ENCODE measurements around the gene TOB1.

Gene TOB1

DNA sequence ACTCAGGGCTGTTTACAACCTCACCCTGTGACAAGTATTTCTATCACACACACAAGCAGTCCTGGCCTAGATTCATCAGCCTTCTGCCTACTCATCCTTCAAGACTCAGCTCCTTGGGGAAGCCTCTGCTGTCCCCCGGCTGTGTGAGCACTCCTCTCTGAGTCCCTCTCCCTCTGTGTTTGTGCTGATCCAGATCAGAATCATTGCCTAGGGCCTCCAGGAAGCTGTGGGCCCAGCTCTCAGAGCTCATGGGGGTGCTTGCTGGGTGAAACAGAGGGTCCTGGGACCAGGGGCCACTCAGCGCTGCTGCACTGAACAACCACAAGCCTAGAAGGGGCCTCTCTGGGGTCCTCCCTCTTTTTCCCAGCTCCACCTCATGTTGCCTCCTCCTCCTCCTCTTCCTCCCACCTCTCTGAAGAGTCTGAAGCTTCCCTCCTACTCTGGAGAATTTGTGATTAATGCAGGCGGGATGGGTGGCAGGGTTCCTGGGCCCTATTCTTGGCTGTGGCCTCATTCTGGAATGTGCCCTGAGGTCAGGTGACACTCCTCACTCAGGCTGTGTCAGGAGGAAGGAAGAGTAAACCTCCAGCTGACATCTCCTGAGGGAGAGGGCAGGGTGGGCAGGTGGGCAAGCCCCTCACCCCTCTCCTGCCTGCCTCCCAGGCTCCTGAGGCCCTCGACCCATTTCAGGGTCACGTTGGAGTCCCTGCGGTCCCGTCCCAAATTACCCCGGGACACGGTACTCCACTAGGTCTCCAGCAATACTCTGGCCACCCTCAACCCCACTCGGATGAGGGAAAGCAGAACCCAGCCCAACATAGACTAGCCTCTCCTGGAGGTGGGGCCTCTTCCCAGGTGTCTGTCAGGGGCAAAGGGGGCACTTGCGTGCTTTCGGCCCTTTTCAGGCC lies 20.7 kb downstream of the TOB1 start:
- no peak for DNase-seq (ENCODE audit: low read depth)

DNA sequence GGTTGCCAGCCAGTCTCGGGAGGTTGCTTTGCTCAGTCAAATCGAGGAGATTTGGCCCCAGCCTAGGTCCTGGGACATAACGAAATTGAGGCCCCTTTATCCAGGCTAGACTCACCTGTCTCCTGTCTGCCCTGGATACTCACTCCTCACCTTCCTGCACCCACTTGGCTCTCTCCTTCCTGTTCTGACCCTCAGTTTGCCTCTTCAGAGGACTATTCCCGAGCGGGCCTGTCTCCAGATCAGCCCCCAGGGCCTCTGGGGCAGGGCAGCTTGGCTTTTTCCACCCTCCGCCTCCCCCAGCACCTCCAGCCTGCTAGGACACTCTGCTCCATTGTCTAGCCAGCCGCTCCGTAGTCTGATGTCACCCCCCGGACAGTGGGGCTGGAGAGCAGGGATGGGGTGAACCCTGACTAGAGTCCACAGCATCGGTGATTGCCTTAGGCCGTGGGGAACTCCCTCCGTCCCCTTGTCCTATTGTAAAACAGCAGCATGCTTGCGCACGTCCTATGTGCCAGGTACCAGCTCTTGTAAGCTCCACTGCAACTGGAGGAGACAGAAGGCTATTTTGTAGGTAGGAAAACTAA lies 21.9 kb downstream of the TOB1 start:
- no peak for DNase-seq (ENCODE audit: low read depth)

DNA sequence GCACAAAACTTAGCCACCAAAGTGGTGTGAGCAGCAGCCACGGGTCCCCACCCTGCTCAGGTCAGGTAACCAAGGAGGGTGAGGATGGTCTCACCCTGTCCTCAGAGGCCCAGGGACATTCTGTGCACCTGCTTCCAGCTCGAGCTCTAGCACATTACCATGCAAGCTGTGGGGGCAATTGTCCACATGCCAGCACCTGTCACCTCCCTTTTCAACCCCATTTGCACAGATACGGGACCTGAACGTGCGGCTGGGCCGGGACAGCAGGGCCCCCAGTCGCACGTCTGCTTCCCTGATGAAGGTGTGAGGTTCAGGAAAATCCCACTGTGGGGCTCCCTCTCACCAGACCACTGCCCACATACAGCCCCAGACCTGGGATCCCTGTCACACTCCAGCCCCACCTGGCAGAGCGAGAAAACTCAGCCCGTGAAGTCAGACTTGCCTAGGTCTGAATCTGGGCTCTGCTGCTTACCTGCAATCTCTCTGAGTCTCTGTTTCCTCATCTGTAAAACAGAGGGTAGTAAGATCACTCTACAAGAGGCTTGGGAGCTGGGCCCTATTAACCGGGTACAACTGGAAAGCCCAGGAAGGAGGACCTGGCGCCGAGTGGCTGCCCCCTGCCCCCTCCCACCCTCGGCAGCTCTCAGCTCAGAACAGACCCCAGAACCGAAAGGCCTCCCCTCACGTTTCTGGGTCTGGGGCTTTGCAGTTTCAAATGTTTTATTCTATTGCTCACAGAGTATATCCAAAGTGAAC lies 22.8 kb downstream of the TOB1 start:
- DNase-seq (ENCODE audit: low read depth): no peak

- no peak for DNase-seq (ENCODE audit: low read depth)
Measured at GRCh38 chr17:50842506-50843149, 23.5 kb downstream of the TOB1 start.

- DNase-seq (ENCODE audit: low read depth): peak; percentile 44
Measured at GRCh38 chr17:50841949-50842354, 24.2 kb downstream of the TOB1 start.

GRCh38 chr17:50841277-50841948 lies 24.7 kb downstream of the TOB1 start:
- no peak for DNase-seq (ENCODE audit: low read depth)

DNA sequence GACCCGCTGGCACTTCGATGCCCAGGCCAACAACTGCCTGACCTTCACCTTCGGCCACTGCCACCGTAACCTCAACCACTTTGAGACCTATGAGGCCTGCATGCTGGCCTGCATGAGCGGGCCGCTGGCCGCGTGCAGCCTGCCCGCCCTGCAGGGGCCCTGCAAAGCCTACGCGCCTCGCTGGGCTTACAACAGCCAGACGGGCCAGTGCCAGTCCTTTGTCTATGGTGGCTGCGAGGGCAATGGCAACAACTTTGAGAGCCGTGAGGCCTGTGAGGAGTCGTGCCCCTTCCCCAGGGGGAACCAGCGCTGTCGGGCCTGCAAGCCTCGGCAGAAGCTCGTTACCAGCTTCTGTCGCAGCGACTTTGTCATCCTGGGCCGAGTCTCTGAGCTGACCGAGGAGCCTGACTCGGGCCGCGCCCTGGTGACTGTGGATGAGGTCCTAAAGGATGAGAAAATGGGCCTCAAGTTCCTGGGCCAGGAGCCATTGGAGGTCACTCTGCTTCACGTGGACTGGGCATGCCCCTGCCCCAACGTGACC lies 25.8 kb downstream of the TOB1 start:
- DNase-seq (ENCODE audit: low read depth): no peak

GRCh38 chr17:50839591-50840310 lies 26.4 kb downstream of the TOB1 start:
- no peak for DNase-seq (ENCODE audit: low read depth)

DNA sequence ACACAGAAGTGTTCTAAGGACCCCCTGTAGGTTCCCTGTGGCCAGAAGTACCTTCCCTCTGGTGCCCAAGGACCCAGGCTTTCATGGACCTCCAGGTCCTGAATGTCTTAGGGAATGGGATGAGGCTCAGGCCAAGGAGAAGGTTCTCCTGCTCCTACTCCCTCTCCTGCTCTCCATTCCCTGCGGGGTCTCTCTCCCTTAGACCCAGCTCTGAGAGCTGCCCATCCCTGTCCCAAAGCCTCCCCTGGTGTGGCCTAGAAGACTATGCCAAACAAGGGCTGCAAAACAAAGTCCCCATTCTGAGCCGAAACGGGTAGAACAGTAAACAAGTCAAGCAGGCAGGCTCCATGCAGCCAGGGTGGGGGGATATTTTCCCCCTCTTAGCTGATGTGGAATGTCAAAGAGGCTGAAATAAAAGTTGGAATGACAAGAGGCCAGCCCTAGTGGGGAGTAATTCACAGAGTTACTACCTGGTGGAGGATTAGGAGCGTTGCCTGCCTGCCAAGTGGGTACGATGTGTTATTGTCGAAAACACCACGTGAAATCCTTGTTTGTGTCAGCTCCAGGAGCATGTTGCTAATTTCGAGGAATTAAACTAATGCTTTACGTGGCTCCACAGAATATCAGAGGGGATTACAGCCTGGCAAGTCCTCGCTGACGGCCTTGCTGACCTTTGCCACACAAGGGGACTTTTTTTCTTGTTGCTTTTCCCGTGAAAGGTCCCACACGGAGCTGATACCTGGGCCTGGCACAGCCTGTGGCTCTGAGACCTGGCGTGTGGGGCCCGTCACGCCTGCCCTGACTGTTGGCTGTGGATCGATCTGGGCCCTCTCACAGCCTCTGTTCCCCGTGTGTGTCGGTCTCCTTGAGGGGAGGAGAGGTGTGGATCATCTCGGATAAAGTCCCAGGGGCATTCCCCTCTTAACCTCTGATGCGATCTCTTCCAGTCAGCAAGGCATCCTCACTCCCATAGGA lies 27.9 kb downstream of the TOB1 start:
- DNase-seq (ENCODE audit: low read depth): no peak

GRCh38 chr17:50837286-50837979 lies 28.7 kb downstream of the TOB1 start:
- DNase-seq (ENCODE audit: low read depth): no peak

DNA sequence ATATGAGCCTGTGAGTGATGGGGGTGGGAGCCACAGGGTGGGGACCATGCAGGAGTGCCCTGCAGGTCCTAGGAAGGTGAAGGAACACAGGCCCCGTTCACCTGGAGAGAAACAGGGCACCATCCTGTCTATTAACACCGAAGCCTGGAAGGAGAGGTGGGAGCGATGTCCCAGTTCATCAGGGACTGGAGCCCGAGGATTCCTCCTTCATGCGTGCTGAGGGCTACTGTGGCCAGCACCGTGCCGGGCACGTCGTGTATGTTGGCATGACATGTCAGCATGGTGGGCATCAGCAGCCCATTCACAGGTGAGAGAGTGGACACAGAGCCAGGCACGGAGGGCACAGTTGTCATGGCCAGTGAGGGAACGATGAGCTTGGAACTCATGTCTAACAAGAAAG lies 29.3 kb downstream of the TOB1 start:
- no peak for DNase-seq (ENCODE audit: low read depth)

DNA sequence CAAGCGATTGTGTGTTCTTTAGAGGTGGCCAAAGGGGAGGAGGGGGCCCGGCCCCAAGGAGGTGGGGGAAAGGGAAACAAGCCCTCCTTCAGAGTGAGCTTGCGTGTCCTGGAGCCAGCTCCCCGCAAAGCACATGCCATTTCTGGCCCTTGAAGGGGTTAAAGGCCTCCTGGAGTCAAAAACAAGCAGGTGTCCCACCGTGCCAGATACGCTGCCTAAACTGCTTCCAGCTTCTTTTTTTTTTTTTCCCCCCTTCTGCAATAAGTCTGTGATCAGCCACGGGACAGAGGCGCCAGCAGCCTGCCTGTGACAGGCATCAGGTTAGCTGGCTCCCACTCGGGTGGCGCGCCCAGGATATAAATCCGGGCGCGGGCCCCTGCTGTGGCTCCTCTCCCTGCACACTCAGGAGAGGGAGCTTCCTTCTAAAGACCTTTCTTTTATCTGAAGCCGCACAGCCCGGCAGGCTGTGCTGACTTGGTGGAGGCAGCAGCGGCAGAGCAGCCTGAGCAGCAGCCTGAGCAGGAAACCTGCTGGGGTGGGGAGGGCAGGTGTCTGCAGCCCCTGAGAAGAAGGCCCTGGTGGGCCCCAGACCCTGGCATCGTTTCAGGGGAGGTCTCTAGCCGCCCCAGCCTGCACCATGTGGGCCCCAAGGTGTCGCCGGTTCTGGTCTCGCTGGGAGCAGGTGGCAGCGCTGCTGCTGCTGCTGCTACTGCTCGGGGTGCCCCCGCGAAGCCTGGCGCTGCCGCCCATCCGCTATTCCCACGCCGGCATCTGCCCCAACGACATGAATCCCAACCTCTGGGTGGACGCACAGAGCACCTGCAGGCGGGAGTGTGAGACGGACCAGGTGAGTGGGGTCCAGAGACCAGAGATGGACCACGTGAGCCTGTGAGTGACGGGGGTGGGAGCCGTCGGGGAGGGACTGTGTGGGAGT lies 30.6 kb downstream of the TOB1 start, which contains the start of gene WFIKKN2:
Gene WFIKKN2 (plus strand): TSS at position 286 of the 934 bp plus-strand sequence. CDS start 352 bp downstream, at position 638.
- DNase-seq (ENCODE audit: low read depth): no peak

GRCh38 chr17:50834429-50835300 lies 31.5 kb downstream of the TOB1 start:
- no peak for DNase-seq (ENCODE audit: low read depth)

GRCh38 chr17:50833510-50834428 lies 32.4 kb downstream of the TOB1 start:
- no peak for DNase-seq (ENCODE audit: low read depth)

GRCh38 chr17:50832864-50833381 lies 33.2 kb downstream of the TOB1 start:
- DNase-seq (ENCODE audit: low read depth): no peak

Data from fibroblast of the conjunctiva (primary cell).